ENCODE data around the gene NUP50. TPM values are rescaled to one million over a fixed set of nuclear protein-coding genes. Genes with fewer than 3 reads are reported as not detected.

NUP50 gene
- polyA plus RNA-seq, 6 donors from 2014 or later: 26.9 to 49.7 (median 39.1) TPM

GRCh38 chr22:45202333-45203149 is 38.8 kb downstream of the NUP50 start:
- H3K27me3 Mint-ChIP-seq: no peaks in the 10 kb centered on the region
- ATAC-seq (ENCODE audit: low read depth in 2 of 2): no peak
- no peak for DNase-seq
- H3K36me3 Mint-ChIP-seq: peaks cover 8 to 12% of the 10 kb centered on the region in 2 donors
- H3K4me1 Mint-ChIP-seq: peaks cover 0 to 11% (median 4%) of the 10 kb centered on the region in 3 donors
- no peaks in the 10 kb centered on the region for H3K9me3 Mint-ChIP-seq
- H3K27ac Mint-ChIP-seq: no peak overlapping the region
- no peak overlapping the region for H3K4me3 Mint-ChIP-seq

GRCh38 chr22:45203150-45203951 is 39.6 kb downstream of the NUP50 start:
- H3K36me3 Mint-ChIP-seq: peaks cover under 1 to 12% of the 10 kb centered on the region in 2 donors
- DNase-seq (no peak), ATAC-seq (ENCODE audit: low read depth in 2 of 2) (no peak)
- H3K9me3 Mint-ChIP-seq: no peaks in the 10 kb centered on the region
- H3K4me1 Mint-ChIP-seq: peaks cover 0 to 6% (median 4%) of the 10 kb centered on the region in 3 donors
- no peak overlapping the region for H3K27ac Mint-ChIP-seq
- H3K4me3 Mint-ChIP-seq: no peak overlapping the region
- H3K27me3 Mint-ChIP-seq: no peaks in the 10 kb centered on the region

GRCh38 chr22:45204241-45204640 is 40.5 kb downstream of the NUP50 start:
- H3K4me3 Mint-ChIP-seq: peak overlapping the region in 1 of 8 donors; percentile 35
- ATAC-seq (ENCODE audit: low read depth in 2 of 2) (no peak), DNase-seq (no peak)
- no peaks in the 10 kb centered on the region for H3K9me3 Mint-ChIP-seq
- H3K36me3 Mint-ChIP-seq: peaks cover 0 to 12% of the 10 kb centered on the region in 2 donors
- no peak overlapping the region for H3K27ac Mint-ChIP-seq
- H3K4me1 Mint-ChIP-seq: peaks cover 0 to 6% (median 4%) of the 10 kb centered on the region in 3 donors
- no peaks in the 10 kb centered on the region for H3K27me3 Mint-ChIP-seq

- no peak overlapping the region for H3K4me3 Mint-ChIP-seq
- H3K36me3 Mint-ChIP-seq: peaks cover 0 to 12% of the 10 kb centered on the region in 2 donors
- DNase-seq (no peak), ATAC-seq (ENCODE audit: low read depth in 2 of 2) (no peak)
- peaks cover 0 to 12% (median 9%) of the 10 kb centered on the region in 3 donors for H3K4me1 Mint-ChIP-seq
- no peaks in the 10 kb centered on the region for H3K9me3 Mint-ChIP-seq
- H3K27me3 Mint-ChIP-seq: no peaks in the 10 kb centered on the region
- H3K27ac Mint-ChIP-seq: no peak overlapping the region
These were observed 41.1 kb downstream of the NUP50 start for GRCh38 chr22:45204819-45205218.

- no peaks in the 10 kb centered on the region for H3K9me3 Mint-ChIP-seq
- no peaks in the 10 kb centered on the region for H3K27me3 Mint-ChIP-seq
- DNase-seq: no peak
- peaks cover 0 to 16% (median 10%) of the 10 kb centered on the region in 3 donors for H3K4me1 Mint-ChIP-seq
- H3K27ac Mint-ChIP-seq: peak overlapping the region in 1 of 6 donors; percentile 59
- no peak for ATAC-seq (ENCODE audit: low read depth in 2 of 2)
- H3K36me3 Mint-ChIP-seq: peaks cover 0 to 12% of the 10 kb centered on the region in 2 donors
- no peak overlapping the region for H3K4me3 Mint-ChIP-seq
These were observed 41.7 kb downstream of the NUP50 start for GRCh38 chr22:45205276-45205925.

- H3K4me3 Mint-ChIP-seq: no peak overlapping the region
These were observed 42.5 kb downstream of the NUP50 start for GRCh38 chr22:45206233-45206632.

GRCh38 chr22:45207533-45207932 is 43.8 kb downstream of the NUP50 start:
- DNase-seq (no peak), ATAC-seq (ENCODE audit: low read depth in 2 of 2) (no peak)
- Mint-ChIP-seq H3K27ac (peak overlapping the region in 1 of 6 donors; percentile 82), H3K9me3 (no peaks in the 10 kb centered on the region), H3K4me1 (peaks cover 0 to 10% (median 9%) of the 10 kb centered on the region in 3 donors), H3K27me3 (no peaks in the 10 kb centered on the region), H3K4me3 (no peak overlapping the region), H3K36me3 (peaks cover 0 to 8% of the 10 kb centered on the region in 2 donors)

More at GRCh38 chr22:45206233-45206632, 42.5 kb downstream of the NUP50 start:
- ATAC-seq (ENCODE audit: low read depth in 2 of 2) (no peak), DNase-seq (no peak)
- Mint-ChIP-seq H3K27me3 (no peaks in the 10 kb centered on the region), H3K9me3 (no peaks in the 10 kb centered on the region), H3K27ac (peak overlapping the region in 1 of 6 donors; percentile 44), H3K36me3 (peaks cover 0 to 8% of the 10 kb centered on the region in 2 donors), H3K4me1 (peaks cover 0 to 16% (median 10%) of the 10 kb centered on the region in 3 donors)

GRCh38 chr22:45207981-45208664 is 44.4 kb downstream of the NUP50 start:
- Mint-ChIP-seq H3K36me3 (peaks cover 0 to 8% of the 10 kb centered on the region in 2 donors), H3K27ac (peak overlapping the region in 2 of 6 donors; percentile 47 to 82), H3K9me3 (no peaks in the 10 kb centered on the region), H3K4me3 (no peak overlapping the region), H3K27me3 (no peaks in the 10 kb centered on the region), H3K4me1 (peaks cover 5 to 15% (median 11%) of the 10 kb centered on the region in 3 donors)
- ATAC-seq (ENCODE audit: low read depth in 2 of 2) (no peak), DNase-seq (no peak)

GRCh38 chr22:45208696-45208992 is 44.9 kb downstream of the NUP50 start:
- peaks cover 0 to 8% of the 10 kb centered on the region in 2 donors for H3K36me3 Mint-ChIP-seq
- H3K4me1 Mint-ChIP-seq: peaks cover 10 to 20% (median 16%) of the 10 kb centered on the region in 3 donors
- no peak overlapping the region for H3K27ac Mint-ChIP-seq
- DNase-seq (no peak), ATAC-seq (ENCODE audit: low read depth in 2 of 2) (no peak)
- H3K9me3 Mint-ChIP-seq: no peaks in the 10 kb centered on the region
- H3K27me3 Mint-ChIP-seq: no peaks in the 10 kb centered on the region
- no peak overlapping the region for H3K4me3 Mint-ChIP-seq

- Mint-ChIP-seq H3K27ac (peak overlapping the region in 2 of 6 donors; percentile 67 to 72), H3K4me1 (peaks cover 16 to 26% (median 18%) of the 10 kb centered on the region in 3 donors), H3K36me3 (peaks cover 0 to 8% of the 10 kb centered on the region in 2 donors), H3K9me3 (no peaks in the 10 kb centered on the region), H3K27me3 (no peaks in the 10 kb centered on the region), H3K4me3 (no peak overlapping the region)
- DNase-seq: no peak
- no peak for ATAC-seq (ENCODE audit: low read depth in 2 of 2)
These were observed 45.5 kb downstream of the NUP50 start for GRCh38 chr22:45208993-45209838.

- peaks cover 20 to 29% (median 21%) of the 10 kb centered on the region in 3 donors for H3K4me1 Mint-ChIP-seq
- ATAC-seq (ENCODE audit: low read depth in 2 of 2): no peak
- H3K9me3 Mint-ChIP-seq: no peaks in the 10 kb centered on the region
- no peak overlapping the region for H3K4me3 Mint-ChIP-seq
- H3K27me3 Mint-ChIP-seq: no peaks in the 10 kb centered on the region
- DNase-seq: no peak
- H3K36me3 Mint-ChIP-seq: peaks cover 0 to 8% of the 10 kb centered on the region in 2 donors
- no peak overlapping the region for H3K27ac Mint-ChIP-seq
These were observed 46.4 kb downstream of the NUP50 start for GRCh38 chr22:45210174-45210573.

GRCh38 chr22:45210577-45210976 is 46.9 kb downstream of the NUP50 start:
- H3K9me3 Mint-ChIP-seq: no peaks in the 10 kb centered on the region
- peaks cover 24 to 29% (median 25%) of the 10 kb centered on the region in 3 donors for H3K4me1 Mint-ChIP-seq
- H3K27ac Mint-ChIP-seq: no peak overlapping the region
- no peak overlapping the region for H3K4me3 Mint-ChIP-seq
- no peak for ATAC-seq (ENCODE audit: low read depth in 2 of 2)
- H3K27me3 Mint-ChIP-seq: no peaks in the 10 kb centered on the region
- H3K36me3 Mint-ChIP-seq: peaks cover 0 to 8% of the 10 kb centered on the region in 2 donors
- no peak for DNase-seq
